ENCODE measurements around the gene ZNF480.
A peak's percentile ranks its signal among the peaks of the same experiment; 100 is the strongest.
"Not testable (repeated sequence)": the region's sequence is repeated elsewhere in the genome, so short reads cannot be mapped to it uniquely, and the experiment has no call there.

ZNF480 gene

GRCh38 chr19:52339022-52339421, 42.1 kb downstream of the ZNF480 start:
- not testable (repeated sequence) for DNase-seq

- DNase-seq, result peak; percentile 64
Observed at GRCh38 chr19:52343548-52343947, 46.6 kb downstream of the ZNF480 start.

- no peak for DNase-seq
Observed at GRCh38 chr19:52345162-52345561, 48.2 kb downstream of the ZNF480 start.

- DNase-seq, result no peak
Observed at GRCh38 chr19:52351512-52351911, 54.5 kb downstream of the ZNF480 start.

GRCh38 chr19:52366414-52366824, 69.5 kb downstream of the ZNF480 start:
- no peak for DNase-seq

GRCh38 chr19:52369559-52370340, 72.8 kb downstream of the ZNF480 start, which contains the start of gene ZNF880:
TSS of gene ZNF880 (plus strand) at chr19:52369923. CDS start at chr19:52369966, 43 bp downstream.
- DNase-seq, result peak; percentile 90

GRCh38 chr19:52370341-52370710, 73.4 kb downstream of the ZNF480 start:
- DNase-seq, result no peak

Data from CD4-positive, alpha-beta T cell treated with Interleukin-12 subunit alpha and Interleukin-12 subunit beta, for 1 hour (primary cell).